Germinal center (tissue), 1 donor: ENCODE data around the gene DNAJC25.
"Not testable (repeated sequence)": the region's sequence is repeated elsewhere in the genome, so short reads cannot be mapped to it uniquely, and the experiment has no call there.

Experiments used
- DNase-seq: peaks from one replicate; pipeline ENCODE4 v3.0.0; 2012; ENCODE audit warnings: mixed read lengths, low spot score

The DNAJC25 gene

DNA sequence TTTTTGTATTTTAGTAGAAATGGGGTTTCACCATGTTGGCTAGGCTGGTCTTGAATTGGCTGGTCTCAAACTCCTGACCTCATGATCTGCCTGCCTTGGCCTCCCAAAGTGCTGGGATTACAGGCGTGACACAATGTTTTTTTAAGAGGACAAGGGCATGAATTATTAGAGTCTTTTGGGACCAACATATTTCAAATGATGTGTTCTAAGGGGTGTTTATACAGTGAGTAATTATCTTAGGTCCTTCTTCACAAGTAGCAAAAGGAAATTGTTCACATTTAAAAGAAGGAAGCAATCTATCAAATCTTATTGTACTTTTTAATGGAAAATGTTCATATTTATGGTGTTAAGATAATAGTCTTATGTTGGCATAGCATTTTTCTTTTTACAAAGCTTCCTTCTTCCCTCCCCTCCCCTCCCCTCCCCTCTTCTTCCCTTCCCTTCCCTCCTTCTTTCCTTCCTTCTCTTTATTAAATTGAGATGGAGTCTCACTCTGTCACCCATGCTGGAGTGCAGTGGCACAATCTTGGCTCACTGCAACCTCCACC, 37.0 kb downstream of the DNAJC25 start:
- DNase-seq: no peak

DNA sequence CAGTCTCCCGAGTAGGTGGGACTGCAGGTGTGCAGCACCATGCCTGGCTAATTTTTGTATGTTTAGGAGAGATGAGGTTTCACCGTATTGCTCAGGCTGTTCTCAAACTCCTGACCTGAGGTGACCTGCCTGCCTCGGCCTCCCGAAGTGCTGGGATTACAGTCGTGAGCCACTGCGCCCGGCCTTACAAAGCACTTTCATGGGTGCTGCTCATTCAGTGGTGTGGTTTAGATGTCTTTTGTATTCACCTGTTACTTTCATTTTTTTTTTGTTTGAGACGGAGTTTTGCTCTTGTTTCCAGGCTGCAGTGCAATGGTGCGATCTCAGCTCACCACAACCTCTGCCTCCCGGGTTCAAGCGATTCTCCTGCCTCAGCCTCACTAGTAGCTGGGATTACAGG, 37.5 kb downstream of the DNAJC25 start:
- not testable (repeated sequence) for DNase-seq

DNA sequence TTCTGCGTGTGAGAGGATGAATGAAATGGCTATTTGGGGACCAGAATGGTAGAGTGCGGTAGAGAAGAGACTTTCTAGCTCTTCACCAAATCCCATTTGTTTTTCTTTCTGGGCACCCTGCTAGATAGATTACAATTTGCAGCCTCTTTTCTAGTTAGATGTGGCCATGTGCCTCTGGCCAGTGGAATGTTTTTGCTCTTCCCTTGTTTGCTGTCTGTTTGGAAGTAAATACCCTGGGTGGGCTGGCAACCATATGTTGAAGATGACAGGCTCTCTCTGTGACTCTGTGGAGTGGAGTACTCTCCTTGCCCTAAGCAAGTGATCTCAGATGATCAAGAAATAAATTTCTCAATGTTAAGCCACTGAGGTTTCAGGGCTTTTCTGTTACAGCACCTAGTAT, 43.2 kb downstream of the DNAJC25 start:
- no peak for DNase-seq

DNA sequence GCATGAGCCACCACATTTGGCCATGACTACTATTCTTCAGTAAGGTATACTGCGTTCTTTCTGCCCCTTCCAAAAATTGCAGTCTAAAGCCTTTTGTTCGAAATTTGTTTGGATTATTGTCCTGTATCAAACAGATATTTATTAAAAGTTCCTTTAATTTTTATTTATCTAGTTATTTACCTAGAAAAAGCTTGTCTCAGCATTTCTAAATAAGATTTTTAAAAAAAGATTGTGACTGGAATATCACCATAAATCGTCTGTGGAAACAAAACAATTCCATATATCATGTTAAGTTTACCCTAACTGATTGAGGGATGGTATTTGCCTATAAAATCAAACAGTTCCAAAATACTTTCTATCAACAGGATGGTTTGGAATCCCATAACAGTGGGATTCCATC, 45.0 kb downstream of the DNAJC25 start:
- DNase-seq: no peak

DNA sequence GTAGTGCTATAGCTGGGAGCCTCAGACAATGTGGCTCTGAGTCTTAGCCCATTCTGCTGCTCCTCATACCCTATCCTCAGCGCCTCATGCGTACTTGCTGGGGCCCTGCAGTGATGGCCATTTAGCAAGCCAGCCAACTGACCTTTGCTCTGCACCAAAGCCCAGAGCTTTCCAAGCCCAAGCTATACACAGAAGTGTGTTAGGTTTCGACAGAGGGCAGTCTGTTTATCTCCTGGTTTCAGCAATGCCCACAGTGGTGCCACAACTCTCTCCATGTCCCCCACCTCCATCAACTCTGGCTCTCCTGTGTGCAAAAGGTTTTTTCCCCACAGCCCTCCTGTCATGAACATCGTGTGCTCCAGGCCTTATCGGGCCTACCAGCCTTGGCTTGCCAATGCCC, 47.2 kb downstream of the DNAJC25 start:
- no peak for DNase-seq

DNA sequence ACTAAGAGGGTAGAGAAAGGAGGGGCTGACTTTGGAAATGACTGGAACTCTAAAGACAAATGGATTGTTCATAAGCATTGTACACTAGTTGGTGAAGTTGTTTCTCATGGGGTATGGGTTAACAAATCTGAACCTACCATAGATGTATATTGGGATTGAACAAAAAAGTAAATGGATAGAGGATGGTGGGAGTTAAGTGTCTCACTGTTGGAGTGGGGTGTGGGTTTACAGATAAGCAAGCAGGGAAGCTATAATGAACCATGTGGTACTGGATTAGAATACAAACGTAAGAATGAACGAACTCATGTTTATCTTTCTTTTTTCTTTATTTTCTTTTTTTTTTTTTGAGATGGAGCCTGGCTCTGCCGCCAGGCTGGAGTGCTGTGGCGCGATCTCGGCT, 48.1 kb downstream of the DNAJC25 start:
- DNase-seq: no peak

DNA sequence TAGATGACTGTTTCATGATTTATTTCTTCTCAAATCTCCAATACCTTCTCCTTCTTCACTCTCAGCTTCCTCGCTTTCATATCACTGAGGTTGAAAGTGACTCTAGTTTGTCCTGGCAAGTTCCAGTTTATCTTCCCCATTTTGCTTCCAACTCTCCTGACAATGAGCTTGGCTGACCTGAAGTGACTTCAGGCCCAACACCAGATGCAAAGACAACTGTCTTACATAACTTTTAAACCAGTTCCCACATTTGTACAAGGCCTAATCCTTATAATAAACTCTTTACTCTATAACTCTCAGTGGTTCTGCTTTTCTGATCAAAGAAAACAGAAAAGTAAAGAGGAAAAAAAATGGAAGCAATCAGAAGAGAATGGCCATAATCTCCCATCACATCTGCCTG, 52.3 kb downstream of the DNAJC25 start:
- DNase-seq: no peak

DNA sequence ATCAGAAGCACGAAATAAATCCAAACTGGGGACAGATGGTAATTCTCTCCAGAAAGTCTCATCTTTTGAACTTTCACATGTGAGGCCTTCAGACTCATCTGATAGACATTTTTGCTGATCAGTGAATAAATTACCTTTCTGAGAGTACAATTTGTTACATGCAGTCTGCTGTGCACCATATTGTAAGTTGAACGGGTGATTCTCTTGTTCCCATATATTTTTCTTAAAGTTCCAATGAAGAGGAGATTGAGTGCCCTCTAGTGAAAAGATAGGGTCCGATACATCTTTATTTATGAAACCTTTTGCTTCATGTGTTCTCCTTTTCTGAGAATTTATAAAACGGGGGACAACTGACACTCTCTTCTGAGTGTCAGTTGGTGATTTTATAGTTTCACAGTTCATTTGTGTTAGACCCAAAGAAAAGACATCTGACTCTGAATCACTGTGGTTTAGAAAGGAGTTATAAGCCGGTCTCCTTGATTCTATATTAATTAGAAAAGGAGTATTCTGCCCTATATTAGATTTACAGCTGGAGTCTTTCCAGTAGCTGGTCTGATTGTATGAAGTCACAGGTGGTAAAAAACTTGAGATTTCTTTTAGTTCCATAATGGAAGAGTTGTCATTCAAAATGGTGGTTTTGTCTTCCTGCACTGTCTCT, 60.7 kb downstream of the DNAJC25 start:
- no peak for DNase-seq

DNA sequence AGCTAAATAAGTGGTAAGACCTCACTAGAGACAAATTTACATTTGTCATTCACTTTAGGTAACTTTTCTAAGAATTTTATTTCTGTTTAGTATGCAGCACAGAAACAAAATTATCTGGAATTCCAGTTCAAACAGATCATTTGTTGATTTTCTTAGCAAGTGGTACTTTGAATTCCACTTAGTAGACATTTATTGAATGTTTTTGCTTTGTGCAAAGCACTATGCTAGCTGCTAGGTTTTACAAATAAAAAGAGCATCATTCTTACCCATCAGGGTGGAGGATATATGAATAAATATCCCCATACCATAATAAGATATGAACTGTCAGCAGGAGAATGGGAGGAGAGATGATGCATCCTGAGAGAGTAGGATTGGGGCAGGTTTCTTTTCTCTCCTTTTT, 65.7 kb downstream of the DNAJC25 start:
- DNase-seq: no peak

DNA sequence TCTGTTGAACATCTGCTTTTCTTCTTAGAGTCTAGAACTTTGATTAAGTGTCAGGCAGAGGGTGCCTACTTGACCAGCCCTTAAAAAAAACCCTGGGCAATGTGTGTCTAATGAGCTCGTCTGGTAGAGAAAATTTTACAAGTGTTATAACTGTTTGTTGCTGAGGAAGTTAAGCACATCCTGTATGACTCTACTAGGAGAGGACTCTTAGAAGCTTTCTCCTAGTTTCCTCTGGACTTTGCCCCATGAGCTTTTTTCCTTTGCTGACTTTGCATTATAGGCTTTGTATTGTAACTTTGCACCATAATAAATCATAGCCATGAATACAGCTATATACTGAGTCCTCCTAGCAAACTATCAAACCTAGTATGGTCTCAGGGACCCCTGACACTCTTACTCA, 69.6 kb downstream of the DNAJC25 start:
- DNase-seq: no peak
